ENCODE measurements around the gene BCOR. TPM values are rescaled to one million over a fixed set of nuclear protein-coding genes. Genes with fewer than 3 reads are reported as not detected.

The BCOR gene
- total and polyA plus RNA-seq, 2 of the 13 experiments (the other 11 are each of a cell fraction or from before 2014, with no cell fraction given): 14.3 to 15.2 TPM

GRCh38 chrX:40117715-40118285, 20.0 kb upstream of the BCOR start:
- peaks cover 0 to 2% of the 10 kb centered on the region in 2 experiments; a peak in 3 of 5 replicates for H3K36me3 ChIP-seq (replicated peaks in 1 of 2; ENCODE audit: control insufficient read depth in 1 of 2, insufficient read depth in 2 of 2, low read length in 2 of 2)
- H3K4me2 ChIP-seq (ENCODE audit: low read depth, low read length): no peak overlapping the region
- no peaks in the 10 kb centered on the region for H3K9me3 ChIP-seq (ENCODE audit: low read length)
- H3K27me3 ChIP-seq (ENCODE audit: control insufficient read depth in 1 of 2, insufficient read depth in 2 of 2, low read length in 2 of 2): no peaks in the 10 kb centered on the region
- H3K27ac ChIP-seq (ENCODE audit: extremely low read length, insufficient read depth, low read length): no peak overlapping the region
- in situ Hi-C loops (cut with HindIII; ENCODE audit: extremely low pct_ligation_motif_present, low pct_unique_long_range_greater_than_20kb) (no loop called here), intact Hi-C loops (cut with micrococcal nuclease; ENCODE audit: unreplicated experiment) (no loop called here)
- FAIRE-seq (no peak), DNase-seq (ENCODE audit: low spot score) (no peak), ATAC-seq (no peak)
- peaks cover 4% of the 10 kb centered on the region for H3K79me2 ChIP-seq (ENCODE audit: insufficient read depth, low read length)
- no peaks in the 10 kb centered on the region for H4K20me1 ChIP-seq (ENCODE audit: insufficient read depth, low read length)
- H3K4me1 ChIP-seq (ENCODE audit: insufficient read depth, low read length): no peaks in the 10 kb centered on the region
- ChIA-PET POLR2A (no interaction called here), CTCF (ENCODE audit: low intra/inter-chr PET ratio, low total read pairs) (no interaction called here)
- no peak overlapping the region for H2AFZ ChIP-seq (ENCODE audit: low read length)
- 95% methylated on average over 6 of the region's 6 CpGs for WGBS (ENCODE audit: low lambda C conversion rate)
- H3K9ac ChIP-seq (ENCODE audit: insufficient read depth, low read depth, low read length): no peak overlapping the region
- no TSS peak for BruUV-seq (replicated peaks)
- no peak overlapping the region for H3K4me3 ChIP-seq (replicated peaks in 1 of 3; ENCODE audit: insufficient read depth in 1 of 3, low read depth in 2 of 3, low read length in 3 of 3)
- no peak for TF ChIP-seq MEIS1 (CRISPR knock-in tag; IDR thresholded peaks at IDR 0.05; ENCODE audit: borderline replicate concordance)
- no peak for TF ChIP-seq HMG20A (CRISPR knock-in tag; IDR thresholded peaks at IDR 0.05; ENCODE audit: borderline replicate concordance)
- TF ChIP-seq, protein P1, sequence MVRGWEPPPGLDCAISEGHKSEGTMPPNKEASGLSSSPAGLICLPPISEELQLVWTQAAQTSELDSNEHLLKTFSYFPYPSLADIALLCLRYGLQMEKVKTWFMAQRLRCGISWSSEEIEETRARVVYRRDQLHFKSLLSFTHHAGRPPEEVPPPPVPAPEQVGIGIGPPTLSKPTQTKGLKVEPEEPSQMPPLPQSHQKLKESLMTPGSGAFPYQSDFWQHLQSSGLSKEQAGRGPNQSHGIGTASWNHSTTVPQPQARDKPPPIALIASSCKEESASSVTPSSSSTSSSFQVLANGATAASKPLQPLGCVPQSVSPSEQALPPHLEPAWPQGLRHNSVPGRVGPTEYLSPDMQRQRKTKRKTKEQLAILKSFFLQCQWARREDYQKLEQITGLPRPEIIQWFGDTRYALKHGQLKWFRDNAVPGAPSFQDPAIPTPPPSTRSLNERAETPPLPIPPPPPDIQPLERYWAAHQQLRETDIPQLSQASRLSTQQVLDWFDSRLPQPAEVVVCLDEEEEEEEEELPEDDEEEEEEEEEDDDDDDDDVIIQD (CRISPR knock-in tag; IDR thresholded peaks at IDR 0.05; ENCODE audit: low read depth): no peak
- no peak for TF ChIP-seq SATB2 (CRISPR knock-in tag; IDR thresholded peaks at IDR 0.05)
- no peak for TF ChIP-seq ZNF577 (CRISPR knock-in tag; IDR thresholded peaks at IDR 0.05; ENCODE audit: borderline replicate concordance, low read depth)
- no peak for TF ChIP-seq GPBP1L1 (CRISPR knock-in tag; IDR thresholded peaks at IDR 0.05)
- TF ChIP-seq SCMH1 (CRISPR knock-in tag; IDR thresholded peaks at IDR 0.05; ENCODE audit: borderline replicate concordance): no peak
- TF ChIP-seq, protein P2, sequence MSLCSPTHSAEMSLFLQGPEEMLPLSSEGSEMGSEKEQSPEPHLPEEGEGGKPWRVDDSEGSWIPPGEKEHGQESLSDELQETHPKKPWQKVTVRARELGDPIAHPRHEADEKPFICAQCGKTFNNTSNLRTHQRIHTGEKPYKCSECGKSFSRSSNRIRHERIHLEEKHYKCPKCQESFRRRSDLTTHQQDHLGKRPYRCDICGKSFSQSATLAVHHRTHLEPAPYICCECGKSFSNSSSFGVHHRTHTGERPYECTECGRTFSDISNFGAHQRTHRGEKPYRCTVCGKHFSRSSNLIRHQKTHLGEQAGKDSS (CRISPR knock-in tag; IDR thresholded peaks at IDR 0.05; ENCODE audit: borderline replicate concordance, low read depth): no peak
- TF ChIP-seq NFE2L1 (CRISPR knock-in tag; IDR thresholded peaks at IDR 0.05; ENCODE audit: borderline replicate concordance): no peak
- no peak for TF ChIP-seq TGIF2 (CRISPR knock-in tag; IDR thresholded peaks at IDR 0.05)
- no peak for TF ChIP-seq FLYWCH1 (CRISPR knock-in tag; IDR thresholded peaks at IDR 0.05)
- TF ChIP-seq, protein P3, sequence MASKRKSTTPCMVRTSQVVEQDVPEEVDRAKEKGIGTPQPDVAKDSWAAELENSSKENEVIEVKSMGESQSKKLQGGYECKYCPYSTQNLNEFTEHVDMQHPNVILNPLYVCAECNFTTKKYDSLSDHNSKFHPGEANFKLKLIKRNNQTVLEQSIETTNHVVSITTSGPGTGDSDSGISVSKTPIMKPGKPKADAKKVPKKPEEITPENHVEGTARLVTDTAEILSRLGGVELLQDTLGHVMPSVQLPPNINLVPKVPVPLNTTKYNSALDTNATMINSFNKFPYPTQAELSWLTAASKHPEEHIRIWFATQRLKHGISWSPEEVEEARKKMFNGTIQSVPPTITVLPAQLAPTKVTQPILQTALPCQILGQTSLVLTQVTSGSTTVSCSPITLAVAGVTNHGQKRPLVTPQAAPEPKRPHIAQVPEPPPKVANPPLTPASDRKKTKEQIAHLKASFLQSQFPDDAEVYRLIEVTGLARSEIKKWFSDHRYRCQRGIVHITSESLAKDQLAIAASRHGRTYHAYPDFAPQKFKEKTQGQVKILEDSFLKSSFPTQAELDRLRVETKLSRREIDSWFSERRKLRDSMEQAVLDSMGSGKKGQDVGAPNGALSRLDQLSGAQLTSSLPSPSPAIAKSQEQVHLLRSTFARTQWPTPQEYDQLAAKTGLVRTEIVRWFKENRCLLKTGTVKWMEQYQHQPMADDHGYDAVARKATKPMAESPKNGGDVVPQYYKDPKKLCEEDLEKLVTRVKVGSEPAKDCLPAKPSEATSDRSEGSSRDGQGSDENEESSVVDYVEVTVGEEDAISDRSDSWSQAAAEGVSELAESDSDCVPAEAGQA (IDR thresholded peaks at IDR 0.05; ENCODE audit: low read depth): no peak
- TF ChIP-seq, protein P3 (CRISPR knock-in tag; IDR thresholded peaks at IDR 0.05; ENCODE audit: borderline replicate concordance): no peak
